ENCODE measurements around the gene STUB1. TPM values are rescaled to one million over a fixed set of nuclear protein-coding genes. Genes with fewer than 3 reads are reported as not detected.

The STUB1 gene
- total RNA-seq, 1 experiment from 2014 or later, result 111 TPM

- ChIA-PET CTCF (no interaction called here), RAD21 (ENCODE audit: low non-redundant PET in 1 of 2, low total read pairs in 2 of 2, uncharacterized antibody in 2 of 2, unreplicated experiment in 2 of 2) (no interaction called here), POLR2A (no interaction called here)
- no peak overlapping the region for H3K4me2 ChIP-seq (ENCODE audit: low read length)
- no peak overlapping the region for H2AFZ ChIP-seq (ENCODE audit: low read depth, low read length, poor library complexity, severe bottlenecking)
- H3K4me3 ChIP-seq (replicated peaks in 1 of 2; ENCODE audit: low read depth in 1 of 2, low read length in 2 of 2), result no peak overlapping the region
- H3K9me3 ChIP-seq (ENCODE audit: control insufficient read depth in 1 of 2, insufficient read depth in 1 of 2, low read depth in 1 of 2, low read length in 2 of 2), result no peaks in the 10 kb centered on the region
- no peaks in the 10 kb centered on the region for H3K27me3 ChIP-seq (ENCODE audit: insufficient read depth, low read length)
- H3K9ac ChIP-seq (ENCODE audit: low read length), result no peak overlapping the region
- no peaks in the 10 kb centered on the region for H4K20me1 ChIP-seq (ENCODE audit: insufficient read depth)
- BruUV-seq (replicated peaks), result no TSS peak
- ATAC-seq (no peak), DNase-seq (ENCODE audit: low read depth, low spot score) (no peak)
- intact Hi-C loops (cut with micrococcal nuclease), result no loop called here
- H3K9me2 ChIP-seq (ENCODE audit: insufficient read depth), result no peaks in the 10 kb centered on the region
- TF ChIP-seq JUND (IDR thresholded peaks at IDR 0.05), result no peak
- H3K4me1 ChIP-seq (ENCODE audit: control insufficient read depth in 1 of 2, insufficient read depth in 2 of 2, low read length in 2 of 2), result peaks cover 0 to 10% of the 10 kb centered on the region in 2 experiments; a peak in 1 of 4 replicates
- H3K27ac ChIP-seq (ENCODE audit: low read depth, low read length), result no peak overlapping the region
- peaks cover 0 to 4% of the 10 kb centered on the region in 2 experiments; a peak in 1 of 4 replicates for H3K36me3 ChIP-seq (ENCODE audit: control insufficient read depth in 1 of 2, insufficient read depth in 2 of 2, low read length in 2 of 2)
- H3K79me2 ChIP-seq (ENCODE audit: insufficient read depth, low read length), result peaks cover 26% of the 10 kb centered on the region
Measured at GRCh38 chr16:670485-671352, 9.5 kb upstream of the STUB1 start.

GRCh38 chr16:671353-672131, 8.7 kb upstream of the STUB1 start:
- no peak for TF ChIP-seq REST (IDR thresholded peaks at IDR 0.05; ENCODE audit: low read depth)
- TF ChIP-seq CEBPB (IDR thresholded peaks at IDR 0.05; ENCODE audit: low read depth), result no peak
- TF ChIP-seq ATF3 (IDR thresholded peaks at IDR 0.05), result no peak
- TF ChIP-seq ZNF274 (IDR thresholded peaks at IDR 0.05; ENCODE audit: low read depth, low read length), result no peak
- no peak for TF ChIP-seq YY1 (IDR thresholded peaks at IDR 0.05; ENCODE audit: extremely low read depth, insufficient replicate concordance, low read depth, low read length)
- TF ChIP-seq ELF1 (IDR thresholded peaks at IDR 0.05; ENCODE audit: borderline replicate concordance, low read depth), result no peak
- no peak for TF ChIP-seq POLR2AphosphoS5 (IDR thresholded peaks at IDR 0.05; ENCODE audit: low read depth, low read length)
- TF ChIP-seq JUND (IDR thresholded peaks at IDR 0.05), result no peak
- Histone ChIP-seq H3K9me2 (ENCODE audit: insufficient read depth) (no peaks in the 10 kb centered on the region), H3K27ac (ENCODE audit: low read depth, low read length) (no peak overlapping the region), H3K4me3 (replicated peaks in 1 of 2; ENCODE audit: low read depth in 1 of 2, low read length in 2 of 2) (no peak overlapping the region), H3K4me1 (ENCODE audit: control insufficient read depth in 1 of 2, insufficient read depth in 2 of 2, low read length in 2 of 2) (peaks cover 0 to 10% of the 10 kb centered on the region in 2 experiments; a peak in 1 of 4 replicates), H3K9me3 (ENCODE audit: control insufficient read depth in 1 of 2, insufficient read depth in 1 of 2, low read depth in 1 of 2, low read length in 2 of 2) (no peaks in the 10 kb centered on the region), H2AFZ (ENCODE audit: low read depth, low read length, poor library complexity, severe bottlenecking) (no peak overlapping the region), H3K36me3 (ENCODE audit: control insufficient read depth in 1 of 2, insufficient read depth in 2 of 2, low read length in 2 of 2) (peaks cover 0 to 4% of the 10 kb centered on the region in 2 experiments; a peak in 1 of 4 replicates), H3K4me2 (ENCODE audit: low read length) (no peak overlapping the region), H3K27me3 (ENCODE audit: insufficient read depth, low read length) (no peaks in the 10 kb centered on the region), H3K9ac (ENCODE audit: low read length) (no peak overlapping the region), H4K20me1 (ENCODE audit: insufficient read depth) (no peaks in the 10 kb centered on the region), H3K79me2 (ENCODE audit: insufficient read depth, low read length) (peaks cover 26% of the 10 kb centered on the region)
- BruUV-seq (replicated peaks), result no TSS peak
- CTCF ChIA-PET, result no interaction called here
- intact Hi-C loops (cut with micrococcal nuclease), result no loop called here
- DNase-seq (ENCODE audit: low read depth, low spot score) (no peak), ATAC-seq (no peak)
- RAD21 ChIA-PET (ENCODE audit: low non-redundant PET in 1 of 2, low total read pairs in 2 of 2, uncharacterized antibody in 2 of 2, unreplicated experiment in 2 of 2), result no interaction called here
- POLR2A ChIA-PET, result no interaction called here
